ENCODE results near the gene HLA-DQA1. TPM values are rescaled to one million over a fixed set of nuclear protein-coding genes. Genes with fewer than 3 reads are reported as not detected.

HLA-DQA1 gene
- total and polyA plus RNA-seq, 2 donors (not counting 1 experiment from before 2014, with no cell fraction given), result 0.10 TPM; not detected in 1

DNA sequence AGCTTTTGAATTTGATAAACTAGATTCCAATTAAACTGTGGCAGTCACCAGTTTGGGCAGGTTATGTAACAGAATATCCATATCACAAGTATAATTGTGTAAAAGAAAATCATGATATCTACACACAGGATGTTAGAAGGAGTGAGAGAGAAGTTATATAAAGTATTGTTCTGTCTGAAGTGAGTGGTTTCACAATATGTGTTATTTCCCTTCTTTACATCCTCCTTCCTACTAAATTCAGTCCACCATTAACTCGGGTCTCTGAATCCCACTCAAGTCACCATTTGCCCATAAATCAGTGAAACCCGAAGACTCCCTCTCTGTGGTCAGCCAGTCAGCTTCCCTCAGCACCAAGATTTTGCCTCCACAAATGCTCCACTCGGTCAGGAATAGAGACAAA is 28.5 kb downstream of the HLA-DQA1 start:
- no peak overlapping the region for H3K27ac ChIP-seq (ENCODE audit: insufficient read depth, low read length)
- no peak overlapping the region for H3K4me2 ChIP-seq (ENCODE audit: extremely low read depth, insufficient read depth, low read length)
- no peaks in the 10 kb centered on the region for H3K4me1 ChIP-seq (ENCODE audit: control insufficient read depth, extremely low read depth, insufficient read depth, low read length)
- no peak for DNase-seq (ENCODE audit: low read depth in 2 of 2)
- TF ChIP-seq, protein P1, sequence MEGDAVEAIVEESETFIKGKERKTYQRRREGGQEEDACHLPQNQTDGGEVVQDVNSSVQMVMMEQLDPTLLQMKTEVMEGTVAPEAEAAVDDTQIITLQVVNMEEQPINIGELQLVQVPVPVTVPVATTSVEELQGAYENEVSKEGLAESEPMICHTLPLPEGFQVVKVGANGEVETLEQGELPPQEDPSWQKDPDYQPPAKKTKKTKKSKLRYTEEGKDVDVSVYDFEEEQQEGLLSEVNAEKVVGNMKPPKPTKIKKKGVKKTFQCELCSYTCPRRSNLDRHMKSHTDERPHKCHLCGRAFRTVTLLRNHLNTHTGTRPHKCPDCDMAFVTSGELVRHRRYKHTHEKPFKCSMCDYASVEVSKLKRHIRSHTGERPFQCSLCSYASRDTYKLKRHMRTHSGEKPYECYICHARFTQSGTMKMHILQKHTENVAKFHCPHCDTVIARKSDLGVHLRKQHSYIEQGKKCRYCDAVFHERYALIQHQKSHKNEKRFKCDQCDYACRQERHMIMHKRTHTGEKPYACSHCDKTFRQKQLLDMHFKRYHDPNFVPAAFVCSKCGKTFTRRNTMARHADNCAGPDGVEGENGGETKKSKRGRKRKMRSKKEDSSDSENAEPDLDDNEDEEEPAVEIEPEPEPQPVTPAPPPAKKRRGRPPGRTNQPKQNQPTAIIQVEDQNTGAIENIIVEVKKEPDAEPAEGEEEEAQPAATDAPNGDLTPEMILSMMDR (conservative IDR thresholded peaks at IDR 0.05 in 1 of 2, IDR thresholded peaks at IDR 0.05 in 1 of 2; ENCODE audit: low read depth in 1 of 2, low read length in 2 of 2), result no peak
- no peak for TF ChIP-seq EZH2 (IDR thresholded peaks at IDR 0.05; ENCODE audit: low read length, missing control alignments)
- no peaks in the 10 kb centered on the region for H4K20me1 ChIP-seq (ENCODE audit: control insufficient read depth, extremely low read depth, insufficient read depth, low read length)
- no peak overlapping the region for H2AFZ ChIP-seq (ENCODE audit: low read length)
- H3K9me3 ChIP-seq (ENCODE audit: control insufficient read depth, insufficient read depth, low read depth, low read length), result no peaks in the 10 kb centered on the region
- no peaks in the 10 kb centered on the region for H3K79me2 ChIP-seq (ENCODE audit: control insufficient read depth, insufficient read depth, low read length)
- no peak overlapping the region for H3K4me3 ChIP-seq (replicated peaks in 1 of 4; ENCODE audit: control extremely low read depth in 1 of 4, insufficient read depth in 1 of 4, low read depth in 3 of 4, low read length in 4 of 4)
- H3K36me3 ChIP-seq (ENCODE audit: control insufficient read depth, insufficient read depth, low read length), result no peaks in the 10 kb centered on the region
- H3K9ac ChIP-seq (ENCODE audit: insufficient read depth, low read length), result no peak overlapping the region
- peaks cover 7% of the 10 kb centered on the region for H3K27me3 ChIP-seq (ENCODE audit: control insufficient read depth, insufficient read depth, low read length)

DNA sequence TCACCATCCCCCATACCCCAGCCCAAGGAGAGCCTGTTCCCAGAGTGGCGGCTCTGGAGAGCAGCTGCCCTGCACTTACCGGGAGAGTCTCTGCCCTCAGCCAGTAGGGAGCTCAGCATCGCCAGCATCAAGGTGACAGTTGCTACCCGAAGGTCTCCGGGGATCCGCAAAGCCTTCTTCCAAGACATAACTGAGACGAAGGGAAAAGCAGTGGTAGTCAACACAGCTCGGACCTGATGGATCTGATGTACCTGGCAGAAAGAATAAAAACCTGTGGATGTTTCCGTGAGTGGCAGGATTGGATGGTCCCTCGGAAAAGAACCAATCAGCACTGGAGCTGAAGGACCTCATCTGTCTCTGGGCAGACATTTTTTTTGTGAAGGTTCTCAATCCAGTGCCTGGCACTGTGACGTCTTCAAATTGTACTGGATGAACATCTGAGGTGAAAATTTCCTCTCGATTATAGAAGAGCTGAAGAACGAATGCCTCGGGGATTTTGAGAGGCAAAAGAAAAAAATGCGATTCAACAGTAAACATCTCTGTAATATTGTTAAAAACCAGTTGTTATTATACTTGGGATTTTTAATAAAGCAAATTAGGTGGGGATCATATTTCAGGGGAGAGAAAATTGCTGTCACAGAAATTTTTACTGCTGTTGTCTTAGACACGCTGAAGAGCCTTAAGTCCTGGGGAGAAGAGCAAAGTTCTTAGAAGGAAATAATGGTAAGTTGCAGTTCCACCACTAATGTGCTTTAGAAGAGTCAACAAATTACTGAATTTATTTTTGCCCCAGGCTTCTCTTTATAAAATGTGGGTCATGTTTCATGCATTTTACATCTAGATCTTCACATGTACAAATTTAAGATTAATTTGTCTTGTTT is 29.5 kb downstream of the HLA-DQA1 start, which contains the start of gene HLA-DQB1:
HLA-DQB1 (minus strand) TSS at position 238 of the 881 bp plus-strand sequence; CDS start at position 188, 50 bp downstream.
- Histone ChIP-seq H3K4me3 (replicated peaks in 1 of 4; ENCODE audit: control extremely low read depth in 1 of 4, insufficient read depth in 1 of 4, low read depth in 3 of 4, low read length in 4 of 4) (no peak within 1 kb of the TSS), H3K9me3 (ENCODE audit: control insufficient read depth, insufficient read depth, low read depth, low read length) (no peaks in the 10 kb centered on the region), H4K20me1 (ENCODE audit: control insufficient read depth, extremely low read depth, insufficient read depth, low read length) (no peaks in the 10 kb centered on the region), H3K79me2 (ENCODE audit: control insufficient read depth, insufficient read depth, low read length) (no peaks in the 10 kb centered on the region), H3K27me3 (ENCODE audit: control insufficient read depth, insufficient read depth, low read length) (peaks cover 7% of the 10 kb centered on the region), H3K36me3 (ENCODE audit: control insufficient read depth, insufficient read depth, low read length) (no peaks in the 10 kb centered on the region), H3K9ac (ENCODE audit: insufficient read depth, low read length) (no peak within 1 kb of the TSS), H3K4me2 (ENCODE audit: extremely low read depth, insufficient read depth, low read length) (no peak within 1 kb of the TSS), H3K4me1 (ENCODE audit: control insufficient read depth, extremely low read depth, insufficient read depth, low read length) (no peaks in the 10 kb centered on the region), H3K27ac (ENCODE audit: insufficient read depth, low read length) (no peak within 1 kb of the TSS), H2AFZ (ENCODE audit: low read length) (no peak within 1 kb of the TSS)
- peak in 1 of 2 donors; percentile 2 for DNase-seq (ENCODE audit: low read depth in 2 of 2)
- TF ChIP-seq EZH2 (IDR thresholded peaks at IDR 0.05; ENCODE audit: low read length, missing control alignments), result no peak
- TF ChIP-seq, protein P1 (conservative IDR thresholded peaks at IDR 0.05 in 1 of 2, IDR thresholded peaks at IDR 0.05 in 1 of 2; ENCODE audit: low read depth in 1 of 2, low read length in 2 of 2), result no peak

DNA sequence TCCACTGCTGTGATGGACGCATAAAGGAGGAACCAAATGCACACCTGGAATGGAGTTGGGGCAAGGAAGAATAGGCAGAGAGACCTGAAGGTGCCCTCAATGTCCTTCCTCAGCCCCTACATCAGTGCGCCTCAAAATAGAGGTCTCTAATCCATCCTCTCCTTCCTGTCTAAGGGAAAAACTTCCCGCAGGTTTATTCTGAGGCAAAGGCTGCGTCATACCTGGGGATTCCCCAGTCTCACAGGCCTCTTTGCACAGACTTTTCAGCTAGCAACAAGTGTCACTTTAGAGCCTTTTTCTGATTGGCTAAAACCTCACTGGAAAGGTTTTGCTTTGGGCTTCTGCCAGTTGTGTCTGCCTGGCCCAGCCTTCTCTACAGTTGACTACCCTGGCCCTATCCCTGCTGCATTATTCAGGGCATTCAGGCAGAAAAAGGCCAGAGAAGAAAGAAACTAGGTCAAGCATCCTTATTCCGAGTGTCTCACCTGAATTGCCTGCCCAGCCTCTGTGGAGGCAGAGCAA is 31.1 kb downstream of the HLA-DQA1 start:
- H3K9ac ChIP-seq (ENCODE audit: insufficient read depth, low read length), result no peak overlapping the region
- H3K27me3 ChIP-seq (ENCODE audit: control insufficient read depth, insufficient read depth, low read length), result peaks cover 4% of the 10 kb centered on the region
- no peak overlapping the region for H3K4me3 ChIP-seq (replicated peaks in 1 of 4; ENCODE audit: control extremely low read depth in 1 of 4, insufficient read depth in 1 of 4, low read depth in 3 of 4, low read length in 4 of 4)
- H4K20me1 ChIP-seq (ENCODE audit: control insufficient read depth, extremely low read depth, insufficient read depth, low read length), result no peaks in the 10 kb centered on the region
- H3K4me1 ChIP-seq (ENCODE audit: control insufficient read depth, extremely low read depth, insufficient read depth, low read length), result no peaks in the 10 kb centered on the region
- no peak overlapping the region for H3K27ac ChIP-seq (ENCODE audit: insufficient read depth, low read length)
- no peak for DNase-seq (ENCODE audit: low read depth in 2 of 2)
- no peak overlapping the region for H3K4me2 ChIP-seq (ENCODE audit: extremely low read depth, insufficient read depth, low read length)
- TF ChIP-seq, protein P1 (conservative IDR thresholded peaks at IDR 0.05 in 1 of 2, IDR thresholded peaks at IDR 0.05 in 1 of 2; ENCODE audit: low read depth in 1 of 2, low read length in 2 of 2), result no peak
- no peak for TF ChIP-seq EZH2 (IDR thresholded peaks at IDR 0.05; ENCODE audit: low read length, missing control alignments)
- H3K9me3 ChIP-seq (ENCODE audit: control insufficient read depth, insufficient read depth, low read depth, low read length), result no peaks in the 10 kb centered on the region
- H3K79me2 ChIP-seq (ENCODE audit: control insufficient read depth, insufficient read depth, low read length), result no peaks in the 10 kb centered on the region
- no peak overlapping the region for H2AFZ ChIP-seq (ENCODE audit: low read length)
- H3K36me3 ChIP-seq (ENCODE audit: control insufficient read depth, insufficient read depth, low read length), result no peaks in the 10 kb centered on the region
